ENCODE measurements around the gene ZNF311. TPM values are rescaled to one million over a fixed set of nuclear protein-coding genes. Genes with fewer than 3 reads are reported as not detected.

ZNF311 gene
- total RNA-seq, 1 experiment from 2014 or later, result 0.57 TPM

- DNase-seq, result peak; percentile 51
- H3K27me3 Mint-ChIP-seq (ENCODE audit: low read depth), result no peaks in the 10 kb centered on the region
- H4K8ac ChIP-seq (replicated peaks; ENCODE audit: insufficient read length, low read depth, low read length), result no peak overlapping the region
- WGBS (ENCODE audit: extremely low coverage, insufficient read length, low lambda C conversion rate), result no CpG with 5 or more reads among the region's 24 CpGs
- H4K91ac ChIP-seq (ENCODE audit: insufficient read length, low read depth, low read length), result no peak overlapping the region
- H3K4me1 Mint-ChIP-seq, result peaks cover 0 to 2% of the 10 kb centered on the region in 2 experiments; a peak in 1 of 4 replicates
- no peak for TF ChIP-seq CTCF (conservative IDR thresholded peaks at IDR 0.05)
- no peaks in the 10 kb centered on the region for H3K4me1 ChIP-seq (ENCODE audit: insufficient read depth, low read length)
- H2BK15ac ChIP-seq (ENCODE audit: low read depth, low read length), result no peak overlapping the region
- no peaks in the 10 kb centered on the region for H4K20me1 ChIP-seq (ENCODE audit: control insufficient read depth, insufficient read depth, insufficient read length)
- H3K79me2 ChIP-seq (ENCODE audit: insufficient read depth, low read length), result no peaks in the 10 kb centered on the region
- H3K18ac ChIP-seq (ENCODE audit: insufficient read length, low read depth, low read length), result no peak overlapping the region
- no peak overlapping the region for H2AK5ac ChIP-seq (ENCODE audit: insufficient read length, low read length)
- H3K23me2 ChIP-seq (ENCODE audit: insufficient read length, low read depth, low read length, poor library complexity, severe bottlenecking), result no peaks in the 10 kb centered on the region
- no peaks in the 10 kb centered on the region for H3K27me3 ChIP-seq (ENCODE audit: insufficient read depth, low read length)
- no peak overlapping the region for H2BK20ac ChIP-seq (ENCODE audit: low read depth, low read length, poor library complexity, severe bottlenecking)
- no peak overlapping the region for H2AFZ ChIP-seq (ENCODE audit: low read length)
- no peak overlapping the region for H3K14ac ChIP-seq (ENCODE audit: insufficient read depth, low read length)
- no peak overlapping the region for H3T11ph ChIP-seq (ENCODE audit: low read length)
- no peak overlapping the region for H2BK12ac ChIP-seq (ENCODE audit: insufficient read length, low read depth, low read length)
- peak overlapping the region in 1 of 3 experiments; percentile 72; a peak in 1 of 7 replicates for H3K27ac Mint-ChIP-seq
- H3K79me1 ChIP-seq (ENCODE audit: insufficient read depth, low read depth, low read length, poor library complexity, severe bottlenecking), result no peaks in the 10 kb centered on the region
- H3K4me3 Mint-ChIP-seq, result no peak overlapping the region
- no peaks in the 10 kb centered on the region for H3K9me3 ChIP-seq (ENCODE audit: control insufficient read depth, low read depth, low read length)
- H3K4ac ChIP-seq (ENCODE audit: low read depth, low read length), result no peak overlapping the region
- no peak overlapping the region for H3K4me2 ChIP-seq (ENCODE audit: insufficient read depth, insufficient read length, low read length)
- H2BK5ac ChIP-seq (ENCODE audit: insufficient read length, low read length), result no peak overlapping the region
- no peak overlapping the region for H3K23ac ChIP-seq (ENCODE audit: insufficient read length, low read depth, low read length)
- no peak overlapping the region for H3K56ac ChIP-seq (ENCODE audit: insufficient read length, low read depth, low read length)
- no peak overlapping the region for H2BK120ac ChIP-seq (ENCODE audit: low read depth, low read length, poor library complexity, severe bottlenecking)
- H3K9me3 Mint-ChIP-seq, result no peaks in the 10 kb centered on the region
- no peak overlapping the region for H3K27ac ChIP-seq (ENCODE audit: insufficient read length, low read depth, low read length)
- no peak overlapping the region for H4K5ac ChIP-seq (ENCODE audit: insufficient read length, low read depth, low read length)
- H3K36me3 Mint-ChIP-seq (ENCODE audit: insufficient read depth in 1 of 3, low read depth in 3 of 3), result no peaks in the 10 kb centered on the region
- no peak overlapping the region for H3K9ac ChIP-seq (ENCODE audit: extremely low read depth, insufficient read length, low read length)
Observed at GRCh38 chr6:29035951-29036350, 30.8 kb upstream of the ZNF311 start.

Data from H9 (cell line).